Activated CD8-positive, alpha-beta memory T cell treated with anti-CD3 and anti-CD28 coated beads for 1 hour (primary cell): ENCODE measurements around the gene CELF2.

Experiments used
- DNase-seq, 2 donors: peaks; one replicate each; pipeline ENCODE4 v3.0.0-alpha.2; 2020; ENCODE audit warnings: low read depth in 1 of 2; ENCODE audit errors: extremely low read depth in 1 of 2

CELF2 gene

DNA sequence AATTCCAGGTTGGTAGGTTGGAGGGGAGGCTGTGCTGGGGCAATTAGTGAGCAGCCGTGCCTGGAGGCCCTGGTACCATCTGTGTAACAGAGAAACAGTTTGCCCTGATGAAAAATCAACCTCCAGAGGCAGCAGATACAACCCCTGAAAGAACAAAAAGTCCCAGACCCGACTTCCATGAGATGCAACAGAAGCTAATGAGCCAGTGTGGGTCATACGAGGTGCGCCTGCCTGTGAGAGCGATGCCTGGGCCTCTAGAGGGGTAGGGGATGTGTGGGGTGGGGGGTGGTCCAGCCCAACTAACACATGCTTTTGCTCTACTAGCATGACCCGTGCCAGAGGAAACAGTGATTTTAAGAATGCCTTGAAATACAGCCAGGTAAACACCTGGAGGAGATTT, 39.3 kb downstream of the CELF2 start:
- no peak for DNase-seq

DNA sequence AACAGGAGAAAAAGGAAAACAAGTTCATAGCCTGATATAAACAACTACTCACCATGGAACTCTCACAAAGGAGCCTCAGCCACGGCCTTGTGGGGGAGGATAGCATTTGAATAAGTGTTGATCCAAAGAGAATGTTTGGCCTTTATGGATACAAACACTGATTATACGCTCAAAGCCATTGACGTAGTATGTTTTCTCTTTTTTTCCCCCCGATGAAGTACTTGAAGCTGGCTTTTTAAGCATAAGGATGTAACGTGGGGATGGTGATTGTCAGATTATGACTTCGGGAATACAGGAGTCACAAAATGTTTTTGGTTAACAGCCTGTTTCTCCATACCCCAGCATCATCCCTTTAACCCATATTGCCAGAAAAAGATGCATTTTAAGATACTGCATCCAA, 39.8 kb downstream of the CELF2 start:
- no peak for DNase-seq

DNA sequence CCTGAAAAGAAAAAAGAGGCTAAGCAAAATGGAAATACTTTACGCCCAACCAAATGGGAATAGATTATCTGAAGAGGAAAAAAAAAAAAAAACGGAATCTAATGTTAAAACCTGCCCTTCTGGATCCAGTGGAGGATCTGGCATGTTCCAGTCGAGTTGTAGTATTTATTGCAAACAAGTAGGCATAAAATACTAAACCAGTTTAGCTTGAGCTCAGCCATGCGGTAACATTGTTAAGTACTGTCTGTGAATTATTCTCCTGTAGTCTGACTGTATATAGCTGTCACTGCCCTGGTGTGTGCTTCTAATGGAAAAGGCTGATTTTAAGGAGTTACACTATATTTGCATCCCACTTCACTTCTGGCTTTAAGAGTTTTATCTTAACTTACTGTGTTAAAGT, 40.3 kb downstream of the CELF2 start:
- DNase-seq = no peak

DNA sequence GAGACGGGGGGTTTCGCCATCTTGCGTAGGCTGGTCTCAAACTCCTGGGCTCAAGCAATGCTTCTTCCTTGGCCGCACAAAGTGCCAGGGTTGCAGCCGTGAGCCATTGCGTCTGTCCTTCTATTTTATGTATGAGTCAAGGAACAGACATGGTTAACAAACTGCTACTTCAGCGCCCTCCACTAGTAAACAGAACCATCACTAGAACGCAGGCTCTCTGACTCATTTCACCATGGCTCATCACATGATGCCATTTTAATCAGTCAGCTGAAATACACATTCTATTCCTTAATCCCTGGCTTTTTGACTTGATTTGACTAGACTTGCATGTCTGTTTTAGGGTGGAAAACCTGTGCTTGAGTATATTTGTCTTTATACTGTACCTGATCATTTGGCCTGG, 41.3 kb downstream of the CELF2 start:
- no peak for DNase-seq

DNA sequence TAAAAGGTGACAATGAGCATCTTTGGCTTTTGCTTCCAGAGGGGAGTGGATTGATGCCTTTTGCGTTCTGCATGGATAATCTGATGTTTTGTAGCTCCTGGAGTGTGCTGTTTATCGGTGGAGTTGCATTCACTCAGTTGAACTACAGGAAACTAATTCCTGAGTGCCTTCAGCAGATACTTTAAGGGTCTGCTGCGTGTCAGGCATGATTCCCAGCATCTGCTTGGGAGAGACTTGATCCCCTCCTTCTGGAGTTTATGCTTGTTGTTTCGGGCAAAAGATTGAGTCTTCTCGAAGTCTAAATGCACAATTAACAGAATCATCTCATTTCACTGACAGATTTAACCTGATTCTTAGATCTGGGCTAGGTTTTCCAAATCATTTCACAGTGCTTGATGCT, 46.2 kb downstream of the CELF2 start:
- no peak for DNase-seq

DNA sequence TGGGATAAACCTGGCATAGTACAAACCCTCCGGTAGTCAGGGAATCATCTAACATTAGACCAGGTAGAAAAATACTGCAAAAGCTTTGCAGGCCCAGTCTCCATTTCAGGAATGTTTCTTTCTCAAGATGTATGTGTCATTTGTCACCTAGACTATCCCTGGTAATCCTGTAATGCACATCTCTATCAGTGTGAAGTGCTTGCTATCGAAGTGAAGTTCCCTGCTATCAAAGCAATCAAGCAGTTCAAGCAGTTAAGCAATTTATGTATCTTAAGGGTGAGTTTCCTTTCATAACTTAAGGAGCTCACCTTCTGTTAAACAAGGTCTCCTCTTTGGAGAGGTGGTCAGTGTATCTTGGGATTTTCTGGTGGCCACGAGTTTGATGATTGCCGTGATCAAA, 47.2 kb downstream of the CELF2 start:
- DNase-seq = no peak

DNA sequence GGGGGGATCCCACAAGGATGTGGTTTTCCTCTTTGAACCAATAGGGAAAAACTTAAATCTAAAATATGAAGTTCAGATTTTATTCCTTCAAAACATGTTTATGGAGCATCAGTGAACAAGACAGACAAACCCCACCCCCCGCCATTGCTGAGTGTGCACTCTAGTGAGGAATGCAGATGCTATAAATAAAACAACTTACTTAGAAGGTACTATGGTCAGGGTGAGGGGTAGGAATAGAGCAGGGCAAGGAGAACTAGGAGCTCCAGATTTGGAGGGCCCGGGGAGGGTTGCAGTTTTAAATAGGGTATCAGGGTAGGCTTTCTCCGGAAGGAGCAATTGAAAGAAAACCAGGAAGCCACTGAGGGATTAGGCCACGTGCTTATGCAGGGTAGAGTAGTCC, 47.9 kb downstream of the CELF2 start:
- no peak for DNase-seq

DNA sequence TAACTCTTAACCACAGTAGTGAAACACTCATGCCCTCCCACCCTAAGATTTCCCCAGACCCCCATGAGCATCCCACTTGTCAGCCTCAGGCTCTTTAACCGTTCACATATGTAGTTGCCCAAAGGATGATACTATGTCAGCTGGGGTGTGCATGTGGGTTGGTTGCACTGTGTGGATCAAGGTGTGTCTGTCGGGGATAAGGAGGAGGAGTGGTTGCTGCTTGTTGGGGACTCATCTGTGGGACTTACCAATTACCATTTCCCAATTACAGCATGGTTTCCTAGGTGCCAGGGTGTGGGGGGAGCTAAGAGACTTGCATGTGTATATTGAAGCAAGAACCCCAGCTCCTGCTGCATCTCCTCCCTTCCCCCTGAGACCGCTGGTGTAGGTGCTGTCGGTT, 48.8 kb downstream of the CELF2 start:
- DNase-seq = no peak

DNA sequence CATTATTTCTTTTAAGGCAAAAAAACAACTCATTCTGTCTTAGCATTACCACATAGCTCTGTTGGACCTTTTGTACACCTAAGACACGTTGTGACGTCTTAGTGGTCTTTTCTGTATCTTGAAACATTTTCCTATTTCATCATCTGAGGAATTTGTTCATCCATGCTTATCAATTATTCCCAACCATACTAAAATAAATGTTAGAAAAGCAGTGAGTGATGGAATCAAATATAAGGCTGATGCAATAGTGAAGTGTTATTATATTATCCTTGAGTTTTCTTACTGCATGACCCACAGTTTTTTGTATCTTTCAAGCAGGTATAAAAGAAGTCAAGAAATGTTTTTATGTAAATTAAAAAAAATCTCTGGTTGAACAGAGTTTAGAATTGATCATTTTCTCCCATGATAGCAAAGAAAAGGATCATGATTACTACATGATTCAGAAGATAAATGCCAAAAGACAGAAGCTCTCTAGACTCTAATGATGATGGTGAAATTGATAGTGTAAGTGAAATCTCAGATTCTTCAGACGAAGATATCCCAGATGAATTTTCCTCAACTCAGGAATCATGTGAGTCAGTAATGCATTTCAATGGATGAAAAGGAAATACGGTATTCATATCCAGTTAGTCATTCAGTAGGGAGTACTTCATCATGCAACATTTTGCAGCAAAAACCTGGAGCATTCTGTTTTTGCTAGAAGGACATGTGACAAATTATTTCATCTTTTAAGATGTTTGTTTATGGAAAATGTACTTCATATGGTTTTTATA, 51.4 kb downstream of the CELF2 start:
- no peak for DNase-seq

DNA sequence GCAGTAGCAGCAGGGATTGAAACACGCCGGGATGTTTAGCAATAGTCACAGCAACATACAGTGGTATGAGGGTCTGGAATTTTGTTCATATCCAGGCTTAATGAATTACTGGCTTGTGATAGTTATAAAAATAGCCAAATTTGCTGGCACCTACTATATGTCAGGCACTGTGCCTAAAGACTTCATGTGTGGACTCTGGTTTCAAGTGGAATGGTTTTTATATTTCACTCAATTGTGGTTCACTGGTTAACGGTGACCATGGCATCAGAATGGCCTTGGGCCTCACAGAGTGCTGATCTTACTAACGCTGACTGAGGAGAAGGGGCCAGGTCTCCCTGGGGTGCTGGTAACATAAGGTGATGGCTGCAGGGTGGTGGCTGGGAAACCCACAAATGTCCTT, 55.7 kb downstream of the CELF2 start:
- DNase-seq = no peak

DNA sequence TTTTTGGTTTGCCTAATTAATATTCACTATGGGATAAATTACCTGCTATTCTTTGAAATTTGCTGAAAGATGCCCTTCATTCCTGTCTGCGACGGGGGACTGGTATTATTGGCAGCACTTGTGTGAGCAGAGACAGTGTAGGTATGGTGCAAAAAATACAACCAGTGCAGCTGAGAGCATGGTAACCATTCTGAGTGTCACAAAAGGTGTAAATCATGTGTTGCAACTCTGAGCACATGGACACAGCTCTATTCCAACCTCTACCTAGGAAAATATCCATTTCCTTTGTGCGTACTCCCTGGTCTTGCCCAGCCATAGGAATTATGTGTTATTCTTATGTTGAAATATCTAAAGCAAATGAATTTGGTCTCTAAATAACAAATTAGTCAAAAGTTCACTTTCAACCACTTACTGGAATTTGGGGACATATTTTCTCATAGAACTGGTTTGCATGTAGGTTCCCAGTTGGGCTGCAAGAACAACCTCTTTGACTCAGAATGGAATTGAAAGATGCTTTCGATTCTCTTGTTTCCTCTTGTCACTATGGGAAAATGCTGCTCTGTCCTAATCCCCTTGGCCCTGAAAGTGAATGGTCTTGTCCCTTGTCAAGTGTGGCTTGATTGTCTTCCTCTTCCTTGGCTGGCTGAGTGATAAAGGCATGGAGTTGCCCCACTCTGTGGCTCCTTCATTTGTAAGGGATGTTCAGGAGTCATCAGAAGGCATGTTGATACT, 57.0 kb downstream of the CELF2 start:
- no peak for DNase-seq

DNA sequence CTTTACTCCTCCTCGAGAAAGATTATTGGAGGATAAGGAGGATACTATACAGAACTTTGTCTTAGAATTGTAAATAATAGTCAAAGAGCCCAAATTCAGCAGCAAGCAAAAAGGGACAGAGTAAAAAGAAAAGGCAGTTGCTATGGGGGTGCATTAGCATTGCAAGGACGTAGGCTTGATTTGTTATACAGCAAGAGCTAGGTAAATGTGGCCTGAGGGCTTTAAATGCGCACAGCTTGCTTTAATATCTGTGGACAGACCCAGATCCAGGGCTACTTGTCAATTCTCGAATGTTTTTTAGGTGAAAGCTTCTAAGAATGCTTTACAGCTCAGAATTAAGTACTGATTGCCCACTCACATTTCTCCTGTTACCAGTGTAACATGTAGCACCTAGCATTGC, 58.5 kb downstream of the CELF2 start:
- DNase-seq = no peak

DNA sequence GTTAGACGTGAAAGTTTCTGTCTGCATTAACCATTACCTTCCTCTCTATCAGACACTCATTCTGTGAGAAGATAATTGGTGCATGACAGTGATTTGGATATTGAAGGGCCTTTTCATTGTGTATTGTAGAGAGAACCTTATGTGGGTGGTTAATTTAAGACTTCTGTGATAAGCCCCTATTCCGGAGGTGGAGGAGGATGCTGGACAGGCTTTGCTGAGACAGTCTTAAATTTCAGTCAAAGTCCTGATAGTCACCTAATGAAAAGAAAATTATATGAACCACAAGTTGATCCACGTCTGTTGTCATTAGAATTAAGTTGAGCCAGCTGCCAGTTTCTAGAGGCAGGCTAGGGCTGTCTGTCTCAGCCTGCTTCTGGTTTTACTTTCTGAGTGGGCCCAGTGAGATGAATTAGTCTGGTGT, 62.9 kb downstream of the CELF2 start:
- DNase-seq = no peak

DNA sequence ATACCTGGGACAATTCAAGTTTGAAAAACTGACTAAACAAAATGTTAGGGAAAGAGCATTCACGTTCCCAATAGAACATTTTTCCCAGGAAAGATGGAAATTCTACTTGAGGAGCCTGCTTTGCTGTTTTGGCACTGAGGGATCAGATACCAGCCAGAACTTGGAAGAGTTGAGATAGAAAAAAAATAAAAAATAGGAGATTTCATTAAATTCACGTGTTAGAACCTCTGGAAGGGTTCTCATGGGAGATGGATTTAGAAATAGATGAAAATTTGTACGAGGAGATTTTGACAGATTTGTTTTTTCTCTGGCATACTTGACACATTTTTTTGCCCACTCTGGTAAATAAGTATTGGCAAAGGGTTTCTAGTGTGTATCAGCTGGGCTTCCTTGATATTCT, 63.7 kb downstream of the CELF2 start:
- DNase-seq = no peak

DNA sequence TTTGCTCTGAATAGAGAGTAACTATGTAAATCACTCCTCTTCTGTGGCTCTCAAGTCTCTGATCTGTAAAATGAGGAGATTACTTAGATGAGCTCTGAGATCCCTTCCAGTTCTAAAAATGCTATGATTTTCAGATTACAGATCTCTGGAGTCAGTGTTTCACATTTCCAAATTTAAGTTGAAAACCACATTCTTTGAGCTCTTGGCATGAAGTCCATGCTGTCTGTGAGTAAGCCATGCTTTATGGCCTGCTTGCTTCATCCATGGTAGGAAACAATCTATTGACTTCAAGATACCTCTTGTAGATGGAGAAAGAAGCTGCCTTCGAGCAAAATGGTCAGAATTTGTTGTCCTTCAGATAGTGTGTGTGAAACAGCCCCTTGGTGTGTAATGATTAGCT, 64.9 kb downstream of the CELF2 start:
- no peak for DNase-seq

DNA sequence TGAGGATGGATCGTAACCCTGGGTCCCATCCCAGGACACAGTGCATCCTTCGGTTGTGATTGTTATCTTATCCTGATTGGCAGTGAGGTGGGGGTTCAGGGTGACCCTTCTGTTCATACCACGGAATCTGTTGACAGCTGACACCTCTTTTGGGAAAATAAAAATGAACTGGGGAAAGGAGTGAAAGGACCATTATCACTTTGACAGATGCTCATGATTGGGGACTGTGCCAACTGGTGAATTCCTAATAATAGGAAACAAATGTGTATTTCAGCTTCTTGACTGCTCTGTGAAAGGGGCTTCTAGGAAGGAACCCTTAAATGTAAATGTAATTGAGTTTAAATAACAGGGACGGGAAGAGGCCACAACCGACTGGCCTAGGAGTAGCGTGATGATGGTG, 65.4 kb downstream of the CELF2 start:
- DNase-seq = no peak

DNA sequence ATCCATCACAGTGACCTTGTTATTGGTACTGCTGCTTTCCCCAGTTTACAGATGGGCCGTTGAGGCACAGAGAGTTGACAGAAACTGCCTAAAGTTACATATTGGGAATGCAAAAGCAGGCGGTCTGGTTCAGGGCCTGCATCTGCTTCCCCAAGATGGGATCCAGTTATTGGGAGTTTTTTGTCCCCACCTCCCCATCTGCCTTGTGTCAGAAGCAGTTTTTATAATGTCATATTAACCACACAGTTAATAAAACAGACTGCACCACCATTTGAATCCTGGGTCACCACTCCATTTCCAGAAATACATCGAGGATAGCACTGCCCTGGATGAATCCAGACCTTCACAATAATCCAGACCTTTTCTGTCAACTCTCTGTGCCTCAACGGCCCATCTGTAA, 67.9 kb downstream of the CELF2 start:
- no peak for DNase-seq

DNA sequence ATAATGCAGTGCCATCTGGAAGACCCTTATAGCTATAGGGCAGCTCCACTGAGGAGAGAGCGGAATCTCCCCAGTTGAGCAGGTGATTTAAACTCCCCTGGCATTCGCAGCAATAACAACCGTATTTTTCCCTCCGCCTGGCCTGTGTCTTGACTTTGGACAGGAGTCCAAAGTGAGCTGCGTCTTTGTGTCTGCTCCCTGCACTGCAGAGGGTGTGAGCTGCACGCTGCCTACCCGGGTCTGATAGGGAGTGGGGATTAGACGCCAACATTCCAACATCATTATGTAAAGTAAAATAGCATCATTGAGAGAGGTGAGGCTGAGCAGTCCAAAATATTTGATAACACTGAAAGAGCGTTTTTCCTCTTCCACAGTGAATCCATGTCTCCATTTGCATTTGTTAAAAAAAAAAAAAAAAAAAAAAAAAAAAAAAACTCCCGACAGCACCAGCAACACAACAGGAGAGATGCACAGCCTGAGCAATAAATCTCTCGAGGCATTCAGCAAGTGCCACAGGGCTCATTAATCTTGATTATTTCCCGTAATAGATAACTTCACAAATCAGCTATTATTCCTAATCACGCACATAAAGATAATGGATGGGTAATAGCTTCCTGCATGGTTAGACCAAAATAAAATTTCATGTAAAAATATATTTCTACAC, 68.6 kb downstream of the CELF2 start:
- no peak for DNase-seq

DNA sequence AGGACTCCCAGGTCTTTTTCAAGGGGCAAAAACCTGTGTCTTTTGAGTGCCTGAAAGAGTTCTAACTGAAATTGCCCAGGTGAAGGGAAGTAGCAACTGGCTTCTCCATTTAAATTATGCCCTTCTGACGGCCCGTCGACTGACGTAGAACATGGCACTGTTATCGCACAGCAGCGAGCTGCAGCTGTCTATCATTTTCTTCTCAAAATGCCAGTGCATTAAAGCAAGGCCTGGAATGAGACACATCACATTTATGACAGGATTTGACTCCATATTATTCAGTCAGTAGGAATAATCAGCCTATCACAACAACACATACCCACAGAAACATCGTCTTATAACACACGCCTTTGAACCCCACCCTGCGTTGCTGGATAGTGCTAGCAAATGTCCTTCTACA, 69.7 kb downstream of the CELF2 start:
- no peak for DNase-seq

DNA sequence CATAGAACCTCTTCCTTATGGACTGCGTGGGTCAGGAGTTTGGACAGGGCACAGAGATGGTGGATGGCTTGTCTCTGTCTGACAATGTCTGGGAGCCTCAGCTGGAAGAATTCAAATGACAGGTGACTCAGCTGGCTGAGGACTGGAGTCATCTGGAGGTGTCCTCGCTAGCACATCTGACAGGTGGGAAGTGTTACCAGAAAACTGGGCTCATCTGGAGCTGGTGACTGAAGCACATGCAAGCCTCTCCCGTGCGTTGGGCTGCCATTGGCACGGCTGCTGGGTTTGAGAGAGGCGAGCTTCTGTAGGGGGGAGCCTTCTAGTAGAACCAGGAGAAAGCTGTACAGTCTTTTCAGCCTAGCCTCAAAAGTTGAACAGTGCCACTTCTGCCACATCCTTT, 71.0 kb downstream of the CELF2 start:
- DNase-seq = no peak

DNA sequence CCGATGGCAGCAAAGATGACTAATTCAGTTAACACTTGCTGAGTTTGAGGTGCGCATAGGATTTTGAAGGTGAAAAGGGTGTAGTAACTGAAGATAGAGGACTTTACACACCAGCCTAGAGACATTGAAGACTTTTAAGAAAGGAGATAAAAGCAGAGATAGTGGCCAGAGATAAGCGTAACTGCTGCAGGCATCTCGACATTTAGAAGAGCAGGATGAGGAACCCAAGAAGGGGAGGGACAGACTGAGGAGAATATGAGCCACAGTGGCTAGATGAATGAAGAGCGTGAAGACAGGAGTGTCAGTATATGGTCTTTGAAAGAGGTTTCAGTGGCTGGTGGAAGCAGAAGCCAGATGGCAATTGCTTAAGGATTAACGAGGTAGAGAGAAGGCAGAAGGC, 71.6 kb downstream of the CELF2 start:
- DNase-seq = no peak

DNA sequence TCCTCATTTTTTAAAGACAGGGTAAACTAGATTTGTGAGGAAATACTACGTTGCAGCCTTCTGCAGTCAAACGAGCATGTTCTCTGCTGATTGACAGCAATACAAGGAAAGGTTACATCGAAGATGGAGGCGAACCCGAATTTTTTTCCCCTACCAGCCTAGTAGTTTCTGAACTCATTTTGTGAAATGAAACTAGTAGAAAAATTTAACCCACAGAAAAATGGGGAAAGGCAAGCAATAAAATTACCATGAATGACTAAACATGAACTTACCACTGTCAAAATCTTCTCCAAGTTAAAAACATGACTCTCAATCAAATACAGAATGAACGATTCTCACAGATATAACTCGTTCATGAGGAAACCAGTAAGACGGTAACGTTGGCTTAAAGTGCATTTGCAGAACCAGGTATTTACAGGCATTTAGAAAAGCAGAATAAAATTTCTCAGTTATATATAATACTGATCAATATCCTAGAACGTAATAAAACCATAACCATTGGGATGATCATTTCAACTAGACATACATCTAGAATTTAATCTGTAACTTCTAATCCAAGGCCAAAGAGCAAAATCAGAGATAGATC, 73.9 kb downstream of the CELF2 start:
- no peak for DNase-seq
